A673 (cell line): ENCODE data around the gene SPARCL1.

Source experiments
- EZH2 ChIP-seq: fragments of 200-600 bp; sonication (generic); IDR thresholded peaks from 2 replicates; pipeline ENCODE4 v1.6.1; 2017; ENCODE audit warnings: borderline replicate concordance, low read depth, mild to moderate bottlenecking, mixed read lengths, antibody characterized with exemption, low read length; ENCODE audit not compliant: poor library complexity, severe bottlenecking
- TF ChIP-seq, protein P1 (sequence below): fragments of 300-800, 200-600 bp; sonication (generic); conservative IDR thresholded peaks from 2 replicates; pipeline ENCODE4 v1.5.1; 2017; ENCODE audit warnings: low read depth, mild to moderate bottlenecking, antibody characterized with exemption, low read length, moderate library complexity, mixed read lengths

DNA sequence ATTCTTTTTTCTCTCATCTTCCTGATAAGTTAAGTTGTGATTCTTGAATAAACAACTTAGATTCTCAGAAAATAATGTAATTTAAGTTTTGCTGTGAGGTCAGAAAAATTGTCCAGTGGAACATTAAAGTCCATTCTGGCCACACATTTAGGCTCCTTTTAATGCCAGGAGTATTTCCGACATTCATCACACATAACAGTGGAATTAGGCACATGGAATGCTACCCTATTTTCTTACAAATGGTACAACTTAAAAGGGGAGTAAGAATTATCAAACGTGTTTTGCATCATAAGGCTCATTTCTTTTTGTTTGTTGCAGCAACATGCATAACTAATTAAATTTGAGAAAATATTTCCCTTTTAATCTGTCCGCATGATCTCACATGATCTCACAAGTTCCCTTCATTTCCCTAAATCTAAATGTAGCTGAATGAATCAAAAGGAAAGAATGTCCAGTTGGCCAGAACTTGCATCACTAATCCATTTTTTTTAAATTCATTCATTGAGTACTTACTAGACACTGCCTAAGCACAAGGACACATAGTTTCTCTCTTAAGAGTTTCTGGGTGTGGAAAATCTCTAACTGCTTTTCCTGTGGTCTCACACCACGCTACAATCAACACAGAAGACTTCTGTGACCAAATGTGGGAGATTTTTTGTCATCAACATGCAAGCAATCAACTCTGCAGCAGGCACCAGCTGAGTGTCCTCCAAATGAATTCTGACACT is 22.0 kb downstream of the SPARCL1 start:
- TF ChIP-seq, protein P1, sequence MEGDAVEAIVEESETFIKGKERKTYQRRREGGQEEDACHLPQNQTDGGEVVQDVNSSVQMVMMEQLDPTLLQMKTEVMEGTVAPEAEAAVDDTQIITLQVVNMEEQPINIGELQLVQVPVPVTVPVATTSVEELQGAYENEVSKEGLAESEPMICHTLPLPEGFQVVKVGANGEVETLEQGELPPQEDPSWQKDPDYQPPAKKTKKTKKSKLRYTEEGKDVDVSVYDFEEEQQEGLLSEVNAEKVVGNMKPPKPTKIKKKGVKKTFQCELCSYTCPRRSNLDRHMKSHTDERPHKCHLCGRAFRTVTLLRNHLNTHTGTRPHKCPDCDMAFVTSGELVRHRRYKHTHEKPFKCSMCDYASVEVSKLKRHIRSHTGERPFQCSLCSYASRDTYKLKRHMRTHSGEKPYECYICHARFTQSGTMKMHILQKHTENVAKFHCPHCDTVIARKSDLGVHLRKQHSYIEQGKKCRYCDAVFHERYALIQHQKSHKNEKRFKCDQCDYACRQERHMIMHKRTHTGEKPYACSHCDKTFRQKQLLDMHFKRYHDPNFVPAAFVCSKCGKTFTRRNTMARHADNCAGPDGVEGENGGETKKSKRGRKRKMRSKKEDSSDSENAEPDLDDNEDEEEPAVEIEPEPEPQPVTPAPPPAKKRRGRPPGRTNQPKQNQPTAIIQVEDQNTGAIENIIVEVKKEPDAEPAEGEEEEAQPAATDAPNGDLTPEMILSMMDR: no peak
- TF ChIP-seq EZH2: no peak
